Ecto neural progenitor cell (in vitro differentiated cells): ENCODE measurements around the gene WDFY3.

Experiments used
- DNase-seq: peaks from one replicate; pipeline ENCODE4 v3.0.0-alpha.2; 2018; ENCODE audit warnings: low spot score

The WDFY3 gene

DNA sequence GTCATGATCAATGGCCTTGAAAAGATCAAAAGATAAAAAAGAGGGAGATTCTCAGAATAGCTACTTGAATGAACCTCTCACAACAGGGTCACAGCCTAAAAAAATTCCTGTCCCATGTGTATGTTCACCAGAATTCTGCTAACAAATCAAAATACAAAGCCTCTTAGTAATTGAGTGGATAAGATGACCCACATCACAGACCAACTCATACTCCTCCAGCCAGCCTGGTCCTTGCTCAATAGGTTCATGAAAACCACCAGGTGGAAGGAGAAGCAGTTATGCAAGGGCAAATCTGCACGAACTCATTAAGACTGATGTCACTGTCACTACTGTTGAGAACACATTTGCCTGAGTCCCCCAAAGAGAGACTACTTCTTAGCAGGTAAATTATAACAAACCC, 21.5 kb downstream of the WDFY3 start:
- DNase-seq: no peak

DNA sequence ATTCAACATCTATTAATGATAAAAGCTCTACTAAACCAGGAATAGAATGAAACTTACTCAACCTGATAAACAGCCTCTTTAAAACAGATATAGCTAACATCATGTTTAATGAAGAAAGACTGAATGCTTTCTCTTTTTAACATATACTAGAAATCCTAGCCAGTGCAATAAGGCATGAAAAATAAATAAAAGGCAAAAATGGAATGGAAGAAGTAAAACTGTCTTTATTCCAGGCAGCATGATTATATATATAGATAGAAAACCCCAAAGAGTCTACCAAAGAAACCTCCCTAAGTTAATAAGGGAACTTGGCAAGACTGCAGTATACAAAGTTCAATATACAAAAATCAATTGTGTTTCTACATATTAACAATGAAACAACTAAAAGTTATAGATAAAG, 25.5 kb downstream of the WDFY3 start:
- DNase-seq: no peak

DNA sequence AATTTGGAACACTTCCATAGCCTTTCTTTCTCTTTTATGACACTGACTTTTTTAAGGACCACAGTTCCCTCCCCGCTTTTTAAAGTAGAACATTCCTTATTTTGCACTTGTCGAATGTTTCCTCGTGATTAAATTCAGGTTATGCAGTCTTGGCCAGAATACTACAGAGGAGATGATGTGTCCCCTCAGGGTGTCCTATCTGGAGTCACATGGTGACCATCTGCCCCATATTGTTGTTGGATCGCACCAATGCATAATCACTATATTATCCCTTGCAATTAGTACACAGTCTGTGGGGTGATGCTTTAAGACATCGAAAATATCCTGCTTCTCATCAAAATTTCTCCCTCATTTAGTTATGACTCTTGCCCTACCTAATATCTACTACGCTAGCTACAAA, 27.4 kb downstream of the WDFY3 start:
- no peak for DNase-seq

DNA sequence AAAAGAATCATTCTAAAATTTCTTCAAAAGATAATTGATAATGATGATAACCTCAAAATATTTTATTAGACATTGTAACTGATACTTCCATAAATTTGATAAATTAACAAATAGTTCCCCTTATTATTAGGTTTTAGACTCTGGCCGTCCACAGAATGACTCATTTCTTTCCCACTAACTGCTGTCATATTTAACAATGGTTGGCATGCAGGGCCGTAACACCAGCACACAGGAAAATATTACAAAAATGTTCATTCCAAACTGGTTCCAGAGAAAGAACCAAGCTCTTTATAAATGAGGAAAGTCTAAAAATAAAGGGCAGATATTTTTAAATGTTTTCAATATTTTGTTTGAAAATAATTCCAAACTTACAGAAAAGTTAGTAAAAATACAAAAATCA, 28.2 kb downstream of the WDFY3 start:
- no peak for DNase-seq

DNA sequence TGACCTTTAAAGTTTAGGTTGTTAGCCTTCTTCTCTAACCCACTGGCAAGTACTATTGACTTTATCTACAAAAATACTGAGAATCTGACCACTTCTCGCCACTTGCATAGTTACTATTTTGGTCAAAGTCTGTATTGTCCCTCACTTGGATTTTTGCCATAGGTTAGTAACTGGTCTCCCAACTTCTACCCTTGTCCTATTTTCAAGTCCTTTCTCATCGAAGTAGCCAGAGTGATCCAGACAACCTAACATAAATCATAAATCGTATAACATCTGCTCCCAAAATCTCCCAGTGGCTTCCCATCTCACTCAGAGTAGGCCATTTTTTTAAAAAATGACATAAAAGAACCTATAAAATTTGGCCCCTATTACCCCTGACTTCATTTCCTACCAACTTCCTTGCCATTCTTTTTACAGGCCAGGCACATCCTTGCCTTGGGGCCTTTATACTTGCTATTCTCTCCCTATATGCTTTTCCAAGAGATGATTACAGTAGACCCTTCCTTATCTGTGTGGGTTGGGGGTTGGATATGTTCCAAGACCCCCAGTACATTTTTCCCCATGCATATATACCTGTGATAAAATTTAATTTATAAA, 29.0 kb downstream of the WDFY3 start:
- DNase-seq: no peak

DNA sequence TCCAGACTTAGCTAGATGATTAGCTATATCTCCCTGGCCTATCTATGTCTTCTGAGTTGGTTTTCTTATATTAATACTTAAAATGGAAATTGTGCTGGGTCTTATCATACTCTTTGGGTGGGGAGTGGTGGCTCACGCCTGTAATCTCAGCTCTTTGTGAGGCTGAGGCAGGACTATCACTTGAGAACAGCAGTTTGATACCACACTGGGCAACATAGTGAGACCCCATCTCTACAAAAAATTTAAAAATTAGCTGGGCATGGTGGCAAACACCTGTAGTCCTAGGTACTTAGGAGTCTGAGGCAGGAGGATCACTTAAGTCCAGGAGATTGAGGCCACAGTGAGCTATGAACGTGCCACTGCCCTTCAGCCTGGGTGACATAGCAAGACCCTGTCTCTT, 30.4 kb downstream of the WDFY3 start:
- no peak for DNase-seq

DNA sequence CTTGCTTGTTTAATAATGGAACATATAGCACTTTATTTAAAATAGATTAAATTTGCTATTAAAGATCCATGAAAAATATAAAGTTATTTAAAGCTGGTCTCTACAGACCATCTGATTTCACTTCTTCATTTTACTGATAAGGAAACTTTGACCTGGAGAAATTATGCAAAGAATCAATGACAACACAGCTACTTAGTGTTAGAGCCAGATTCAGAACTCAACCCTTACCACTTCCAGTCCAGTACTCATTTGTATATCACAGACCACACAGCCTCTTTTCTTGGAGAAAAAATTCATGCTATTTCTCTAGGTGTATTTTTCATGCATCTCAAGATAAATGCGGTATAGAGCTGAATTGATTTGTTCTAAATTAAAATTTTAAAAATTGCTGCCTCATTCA, 34.0 kb downstream of the WDFY3 start:
- DNase-seq: no peak

DNA sequence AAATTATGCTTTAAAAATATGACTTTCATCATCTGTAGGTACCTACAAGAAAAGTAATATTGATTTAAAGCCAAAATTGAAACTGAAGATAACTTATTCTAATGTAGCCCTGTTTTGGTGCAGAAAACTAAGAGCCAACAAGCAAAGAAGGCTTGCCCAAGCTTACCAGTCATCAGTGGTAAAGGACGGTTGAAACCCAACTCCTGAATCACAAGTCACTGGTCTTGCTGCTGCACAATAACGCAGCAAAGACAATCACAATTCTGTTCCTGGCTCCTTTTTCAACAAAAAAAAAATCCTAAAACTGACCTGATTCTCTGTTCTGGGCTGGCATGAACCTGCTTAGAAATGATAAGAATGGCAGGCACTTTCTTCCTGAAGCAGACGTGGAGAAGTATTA, 34.5 kb downstream of the WDFY3 start:
- no peak for DNase-seq

DNA sequence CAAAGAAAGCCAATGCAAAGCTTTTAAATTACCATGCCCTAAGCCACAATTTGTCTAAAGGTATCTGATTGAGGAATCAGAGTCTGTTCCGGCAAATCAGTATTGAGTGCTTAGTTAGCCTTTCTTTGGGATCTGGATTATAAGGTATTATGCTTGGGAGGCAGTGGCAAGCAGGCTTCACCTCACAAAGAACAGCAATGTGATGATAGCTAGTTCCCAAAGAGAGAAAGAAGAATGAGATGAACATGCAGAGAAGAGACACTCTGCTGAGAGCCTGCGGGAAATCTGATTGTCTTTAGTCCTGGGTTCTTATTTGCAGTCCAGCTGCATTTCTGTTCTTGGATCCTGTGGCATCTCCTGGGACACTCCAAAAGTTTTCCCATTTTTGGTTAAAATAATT, 35.2 kb downstream of the WDFY3 start:
- DNase-seq: no peak

DNA sequence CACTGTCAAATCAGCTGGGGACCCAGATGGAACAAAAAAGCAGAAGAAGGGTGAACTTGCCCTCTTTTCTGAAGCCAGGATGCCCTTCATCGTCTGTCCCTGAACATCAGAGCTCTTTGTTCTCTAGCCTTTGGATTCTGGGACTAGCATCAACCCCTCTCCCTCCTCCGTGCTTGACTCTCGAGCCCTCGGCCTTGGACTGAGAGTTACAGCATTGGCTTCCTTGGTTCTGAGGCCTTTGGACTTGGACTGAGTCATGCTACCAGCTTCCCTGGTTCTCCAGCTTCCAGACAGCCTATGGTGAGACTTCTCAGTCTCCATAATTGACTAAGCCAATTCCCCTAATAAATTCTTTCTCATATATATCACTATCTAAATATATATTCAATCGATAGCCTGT, 38.4 kb downstream of the WDFY3 start:
- DNase-seq: no peak

DNA sequence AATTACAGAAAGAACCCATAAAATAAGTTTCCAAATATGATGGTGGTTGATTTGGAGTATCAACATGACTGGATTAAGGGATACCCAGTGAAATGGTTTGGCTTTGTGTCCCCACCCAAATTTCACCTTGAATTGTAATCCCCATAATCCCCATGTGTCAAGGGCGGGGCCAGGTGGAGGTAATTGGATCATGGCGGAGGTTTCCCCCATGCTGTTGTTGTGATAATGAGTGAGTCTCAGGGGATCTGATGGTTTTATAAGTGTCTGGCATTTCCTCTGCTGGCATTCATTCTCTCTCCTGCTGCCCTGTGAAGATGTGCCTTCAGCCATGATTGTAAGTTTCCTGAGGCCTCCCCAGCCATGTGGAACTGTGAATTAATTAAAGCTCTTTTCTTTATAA, 39.1 kb downstream of the WDFY3 start:
- DNase-seq: no peak

DNA sequence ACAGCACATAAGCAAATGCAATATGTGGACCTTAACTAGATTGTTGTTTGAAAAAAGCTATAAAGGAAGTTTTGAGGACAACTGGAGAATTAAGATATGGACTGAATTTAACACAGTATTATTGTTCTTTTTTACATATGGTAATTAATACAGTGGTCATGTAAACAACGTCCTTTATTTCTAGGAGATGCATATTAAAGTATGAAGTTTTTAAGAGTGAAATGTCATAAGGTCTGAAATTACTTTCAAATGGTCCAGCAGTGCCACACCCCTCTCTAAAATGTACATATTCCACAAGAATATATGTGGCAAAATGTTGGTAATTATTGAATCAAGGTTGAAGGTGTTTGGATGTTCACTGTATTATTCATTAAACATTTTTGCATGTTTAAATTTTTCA, 40.9 kb downstream of the WDFY3 start:
- no peak for DNase-seq

DNA sequence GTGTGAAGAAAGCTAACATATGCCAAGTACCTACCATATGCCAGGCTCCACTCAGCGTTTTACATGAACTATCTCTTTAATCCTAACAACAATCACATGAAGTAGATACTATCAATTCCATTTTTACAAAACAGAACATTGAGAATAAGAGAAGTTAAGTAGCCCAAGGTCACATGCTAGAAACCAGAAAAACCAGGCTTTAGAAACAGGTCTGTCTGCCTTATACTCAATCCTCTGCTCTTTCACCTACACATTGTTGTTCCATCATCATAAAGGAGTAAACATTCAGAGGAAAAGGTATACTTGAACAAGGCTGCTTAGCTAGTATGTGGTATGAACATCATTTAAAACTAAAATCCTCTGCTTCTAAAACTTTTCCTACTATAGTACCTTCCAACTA, 42.1 kb downstream of the WDFY3 start:
- DNase-seq: no peak

DNA sequence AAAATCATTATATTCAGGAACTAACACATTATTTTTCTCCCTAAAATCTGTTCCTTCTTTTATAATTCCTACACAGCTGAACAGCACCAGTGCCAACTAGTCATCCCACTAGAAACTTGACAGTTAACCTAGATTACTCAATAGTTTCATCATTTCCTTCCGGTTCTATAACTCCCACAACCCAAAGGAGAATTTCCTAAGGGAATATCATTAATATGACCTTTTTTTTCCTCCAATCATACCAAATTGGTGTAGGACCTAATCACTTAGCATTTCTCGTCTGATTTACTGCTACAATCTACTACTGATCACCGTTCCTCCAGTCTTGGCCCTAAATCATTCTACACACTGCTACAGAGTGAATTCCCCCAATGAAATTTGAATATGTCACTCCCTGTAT, 45.9 kb downstream of the WDFY3 start:
- no peak for DNase-seq

DNA sequence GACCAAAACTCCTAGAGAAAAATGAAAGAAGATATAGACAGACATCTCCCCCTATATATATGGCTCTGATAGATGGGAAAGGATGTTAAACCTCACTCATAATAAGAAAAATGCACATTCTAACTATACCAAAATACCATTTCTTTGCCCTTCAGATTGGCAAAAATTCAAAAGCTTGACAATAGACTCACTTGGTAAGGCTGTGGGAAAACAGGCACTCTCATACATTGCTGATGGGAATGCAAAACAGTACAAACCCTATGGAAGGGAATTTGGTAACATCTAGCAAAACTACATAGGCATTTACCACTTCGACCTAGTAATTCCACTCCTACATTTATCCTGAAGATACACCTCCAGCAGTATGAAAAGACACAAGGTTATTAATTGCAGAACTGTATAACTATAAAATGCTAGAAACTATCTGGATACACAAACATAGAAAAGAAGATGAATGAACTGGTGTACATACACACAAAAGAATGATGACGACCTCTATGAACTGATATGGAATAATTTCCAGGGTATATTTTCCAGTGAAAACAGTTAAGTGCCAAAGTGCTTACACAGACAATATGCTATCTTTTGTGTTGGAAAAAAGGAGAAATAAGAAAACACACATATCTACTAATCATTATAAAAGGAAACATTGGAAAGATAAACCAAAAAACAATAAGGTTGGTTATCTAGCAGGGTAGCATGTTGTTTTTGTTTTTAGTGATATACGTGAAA, 48.5 kb downstream of the WDFY3 start:
- DNase-seq: no peak

DNA sequence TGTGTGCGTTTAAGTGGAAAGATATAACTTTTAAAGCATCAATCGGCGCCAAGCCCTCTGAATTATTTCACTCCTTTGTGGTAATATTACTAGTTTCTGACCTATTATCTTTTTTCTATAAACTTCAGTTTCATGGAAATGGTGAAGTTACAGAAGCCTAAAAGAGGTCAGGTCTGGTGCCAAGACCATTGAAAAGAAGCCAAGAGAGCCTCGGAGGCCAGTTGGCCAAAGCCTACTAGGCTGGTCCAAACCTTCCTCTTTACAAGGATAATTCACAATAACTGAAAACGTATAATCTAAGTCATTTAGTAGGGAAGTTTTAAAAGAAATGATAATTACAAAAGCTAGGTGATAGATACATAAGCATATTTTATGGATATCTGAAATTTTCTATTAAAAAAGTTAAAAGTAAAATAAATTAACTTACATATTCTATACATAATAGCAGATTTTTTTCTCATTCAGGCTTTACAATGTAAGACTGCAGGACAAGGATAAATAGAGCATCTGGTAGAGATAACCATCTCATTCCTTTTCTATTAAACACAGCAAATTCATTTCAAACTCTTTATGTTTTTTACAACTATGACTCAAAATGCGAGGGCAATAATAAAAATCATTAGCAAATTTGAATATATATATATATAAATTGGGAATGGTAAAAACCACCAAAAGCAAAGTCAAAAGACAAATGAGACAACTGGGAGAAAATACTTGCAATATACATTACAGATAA, 49.2 kb downstream of the WDFY3 start:
- no peak for DNase-seq

DNA sequence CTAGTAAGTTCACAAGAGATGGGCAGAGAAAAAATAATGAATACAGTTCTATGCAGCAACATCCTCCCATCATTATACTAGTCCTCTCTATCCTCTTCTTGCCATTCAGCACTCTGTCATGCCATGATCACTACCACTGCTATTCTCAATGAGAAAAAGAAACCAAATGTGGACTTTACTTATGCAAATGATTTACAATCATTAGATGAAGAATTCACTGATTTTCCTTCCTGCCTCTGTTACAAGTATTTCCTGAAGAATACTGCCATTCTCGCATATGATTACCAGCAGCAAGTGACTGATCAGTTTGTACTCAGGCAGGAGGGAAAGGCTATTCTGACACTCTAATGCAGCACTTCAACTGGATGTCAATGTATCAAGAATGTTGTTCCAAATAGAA, 50.3 kb downstream of the WDFY3 start:
- no peak for DNase-seq

DNA sequence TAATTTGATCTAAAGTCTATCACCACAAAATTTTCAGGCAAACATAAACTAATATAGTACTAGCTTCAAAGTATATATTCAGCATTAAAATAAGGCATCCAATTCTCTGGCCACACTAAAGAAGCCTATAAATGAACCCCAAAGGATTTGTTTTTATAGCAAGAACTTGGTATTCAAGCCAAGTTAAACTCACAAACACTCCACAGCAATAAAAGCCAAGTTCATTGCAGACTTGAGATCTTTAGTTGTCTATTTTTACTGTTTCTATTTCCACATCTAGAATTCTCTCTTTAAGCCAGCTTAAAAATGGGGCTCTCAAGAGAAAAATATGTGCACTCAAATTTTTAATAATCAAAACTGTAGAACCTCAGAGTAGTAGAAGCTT, 51.1 kb downstream of the WDFY3 start:
- DNase-seq: no peak

DNA sequence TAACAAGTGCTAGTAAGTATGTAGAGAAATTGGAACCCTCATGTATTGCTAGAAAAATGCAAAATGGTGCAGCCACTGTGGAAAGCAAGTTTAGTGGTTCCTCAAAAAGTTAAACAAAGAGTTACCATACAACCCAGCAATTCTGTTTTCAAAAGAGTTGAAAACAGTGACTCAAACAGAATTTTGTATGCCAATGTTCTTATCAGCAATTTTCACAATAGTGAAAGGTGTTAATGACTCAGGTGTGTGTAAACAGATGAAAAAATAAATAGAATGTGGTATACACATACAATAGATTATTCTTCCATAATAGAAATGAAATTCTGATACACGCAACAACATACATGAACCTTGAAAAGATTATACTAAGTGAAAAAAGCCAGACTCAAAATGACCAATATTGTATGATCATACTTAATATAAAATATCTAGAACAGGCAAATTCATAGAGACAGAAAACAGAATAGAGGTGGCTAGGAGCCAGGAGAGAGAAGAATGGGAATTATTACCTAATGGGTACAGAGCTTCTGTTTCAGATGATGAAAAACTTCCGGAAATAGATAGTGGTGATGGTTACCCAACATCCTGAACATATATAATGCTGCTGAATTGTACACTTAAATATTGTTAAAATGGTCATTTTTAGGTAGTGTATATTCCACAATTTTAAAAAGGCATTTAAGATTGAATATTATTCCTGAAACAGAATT, 51.6 kb downstream of the WDFY3 start:
- no peak for DNase-seq

DNA sequence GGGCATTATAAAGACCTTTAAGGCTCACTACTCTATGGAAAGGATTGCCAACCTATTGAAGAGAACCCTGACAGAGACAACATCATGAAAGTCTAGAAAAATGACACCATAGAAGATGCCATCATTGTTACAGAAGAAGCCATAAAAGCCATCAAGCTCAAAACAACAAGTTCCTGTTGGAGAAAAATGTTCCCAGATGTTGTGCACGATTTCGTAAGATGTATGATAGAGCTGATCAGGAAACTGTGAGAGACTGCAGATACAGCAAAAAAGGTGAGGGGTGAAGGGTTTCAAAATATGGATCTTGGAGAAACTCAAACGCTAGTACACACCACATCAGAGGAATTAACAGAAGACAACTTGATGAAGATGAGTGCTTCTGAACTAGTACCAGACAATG, 53.3 kb downstream of the WDFY3 start:
- DNase-seq: no peak

DNA sequence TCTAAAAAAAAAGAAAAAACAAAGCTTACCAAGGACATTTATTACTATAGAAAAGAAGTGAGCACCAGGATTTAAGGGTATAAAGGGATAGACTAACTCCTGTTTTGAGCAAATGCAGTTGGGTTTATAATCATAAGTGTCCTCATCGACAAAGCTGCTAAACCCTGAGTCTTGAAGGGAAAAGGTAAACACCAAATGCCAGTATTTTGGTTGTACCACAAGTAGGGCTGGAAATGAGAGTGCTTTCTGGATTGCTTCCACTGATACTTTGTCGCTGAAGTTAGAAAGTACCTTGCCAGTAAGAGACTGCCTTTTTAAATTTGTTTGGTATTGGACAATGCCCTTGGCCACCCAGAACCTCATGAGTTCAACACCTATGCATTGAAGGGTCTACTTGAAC, 53.7 kb downstream of the WDFY3 start:
- no peak for DNase-seq

DNA sequence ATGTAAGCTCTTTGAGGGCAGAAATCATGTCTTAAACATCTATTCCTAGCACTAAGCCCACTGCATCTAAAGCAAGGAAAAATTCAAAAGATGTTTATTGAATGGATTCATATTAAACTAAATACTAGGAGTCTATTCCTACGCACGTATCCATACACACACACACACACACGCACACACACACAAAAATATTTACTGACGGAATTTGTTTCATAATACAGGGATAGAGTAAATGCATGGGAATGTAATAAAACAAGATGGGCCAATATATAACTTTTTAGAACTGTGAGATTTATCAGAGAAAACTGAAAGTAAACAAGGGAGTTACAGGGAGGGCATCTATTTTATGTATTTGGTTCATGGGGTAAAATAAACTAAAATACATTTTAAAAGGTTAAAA, 57.6 kb downstream of the WDFY3 start:
- DNase-seq: no peak

DNA sequence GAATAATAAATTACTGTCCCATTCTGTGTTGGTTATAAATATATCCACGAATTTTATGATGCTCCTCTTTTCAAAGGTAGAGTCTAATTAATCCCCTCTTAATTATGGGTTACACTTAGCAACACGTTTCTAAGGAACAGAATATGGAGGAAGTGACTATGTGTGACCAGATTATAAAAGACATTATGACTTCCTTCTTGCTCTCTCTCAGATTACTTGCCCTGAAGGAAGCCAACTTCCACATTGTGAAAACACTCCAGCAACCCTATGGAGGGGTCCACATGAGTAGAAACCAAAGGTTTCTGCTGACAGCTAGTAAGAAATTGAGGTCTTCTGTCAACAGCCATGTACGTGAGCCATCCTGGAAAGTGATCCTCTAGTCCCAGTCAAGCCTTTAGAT, 59.3 kb downstream of the WDFY3 start:
- DNase-seq: no peak
